Gastrocnemius medialis (tissue), 4 donors: ENCODE results near the gene PPP2R2B. TPM values are rescaled to one million over a fixed set of nuclear protein-coding genes. Genes with fewer than 3 reads are reported as not detected.

Experiments
- ATAC-seq, 2 donors: fragments of 150-250 bp; one replicate each; pipeline ENCODE4 v1.9.1; 2016
- DNase-seq, 2 donors: peaks; one replicate each; pipeline ENCODE4 v3.0.0-alpha.2; 2019
- H3K27ac ChIP-seq, 4 donors: fragments of 200-600 bp; sonication (generic); 1 replicate in 1 of 4; 2 replicates in 3 of 4; pipeline ENCODE4 v1.5.1; 2016 to 2018; ENCODE audit warnings: mild to moderate bottlenecking in 2 of 4, moderate library complexity in 1 of 4
- H3K27me3 ChIP-seq, 3 donors: fragments of 200-600 bp; sonication (generic) in 2 of 3; 1 replicate in 1 of 3; 2 replicates in 2 of 3; pipeline versions ENCODE4 v1.5.1 to v1.6.0; 2016 to 2019; ENCODE audit warnings: mild to moderate bottlenecking in 1 of 3, moderate library complexity in 1 of 3
- H3K36me3 ChIP-seq, 2 donors: fragments of 200-600 bp; sonication (generic) in 1 of 2; one replicate each; pipeline ENCODE4 v1.5.1; 2017 to 2018
- H3K4me1 ChIP-seq, 2 donors: fragments of 200-600 bp; sonication (generic) in 1 of 2; one replicate each; pipeline ENCODE4 v1.5.1; 2016 to 2017; ENCODE audit warnings: mild to moderate bottlenecking in 2 of 2
- H3K4me3 ChIP-seq, 4 donors: fragments of 200-600 bp; sonication (generic) in 3 of 4; 1 replicate in 1 of 4; 2 replicates in 3 of 4; pipeline ENCODE4 v1.5.1; 2016 to 2019; ENCODE audit warnings: mild to moderate bottlenecking in 2 of 4
- H3K9me3 ChIP-seq, 3 donors: fragments of 200-600 bp; sonication (generic) in 2 of 3; 1 replicate in 1 of 3; 2 replicates in 2 of 3; pipeline ENCODE4 v1.5.1; 2016 to 2019
- POLR2A ChIP-seq, 2 donors: fragments of 450-650 bp; IDR thresholded peaks; one replicate each; pipeline ENCODE4 v1.6.1; 2017; ENCODE audit warnings: antibody characterized with exemption in 2 of 2, mild to moderate bottlenecking in 2 of 2, moderate library complexity in 2 of 2
- in situ Hi-C, 4 donors: fragments of 200-750 bp; cut with MboI; loops; one replicate each; pipeline versions ENCODE4 v1.15.0 to v1.8.0; 2017; ENCODE audit warnings: low sequenced_read_pairs in 4 of 4
- intact Hi-C: fragments of 100-400 bp; cut with DNase I; formaldehyde crosslinking; loops from one replicate; pipeline ENCODE4 v1.15.1; 2023; ENCODE audit warnings: low total_unique reads
- total RNA-seq, 4 donors: library from RNA; depleted of rRNA; stranded (reverse); fragments of >200 nt; gene quantifications; one replicate each; pipeline versions ENCODE4 v1.1.0 to v1.2.3, GENCODE V29; 2016
- TF ChIP-seq, protein P1 (sequence below), 5 experiments: fragments of 450-650 bp in 3 of 5; fragments of 200-600 bp in 2 of 5; sonication (generic) in 2 of 5; IDR thresholded peaks in 4 of 5; conservative IDR thresholded peaks in 1 of 5; 1 replicate in 4 of 5; 2 replicates in 1 of 5; pipeline ENCODE4 v1.5.1; 2016 to 2019; ENCODE audit warnings: antibody characterized with exemption in 5 of 5, mild to moderate bottlenecking in 3 of 5, moderate library complexity in 3 of 5

Gene PPP2R2B
- total RNA-seq, 4 donors from 2014 or later: 0.04 to 0.76 (median 0.19) TPM; not detected in 1

DNA sequence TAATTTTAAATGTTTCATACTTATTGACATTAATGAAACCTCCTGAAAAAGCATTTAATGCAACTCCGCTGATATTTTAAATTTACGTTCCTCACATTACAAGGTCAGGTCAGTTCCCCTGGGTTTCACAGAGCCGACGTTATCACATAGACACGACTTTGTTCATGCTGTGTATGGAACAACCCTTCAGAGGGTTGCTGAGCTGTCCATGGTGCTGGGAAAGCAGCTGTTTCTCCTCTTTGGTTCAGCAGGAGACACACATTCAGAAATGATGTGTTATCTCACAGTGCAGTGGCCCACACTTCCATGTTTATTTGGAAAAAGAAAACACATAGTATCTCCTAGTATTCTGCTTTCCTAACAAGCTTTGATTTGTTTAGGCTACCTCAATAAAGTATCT lies 53.5 kb downstream of the PPP2R2B start:
- H3K4me3 ChIP-seq: no peak overlapping the region
- intact Hi-C loops (no loop called here), in situ Hi-C loops (no loop called here)
- no peak for DNase-seq
- no peak for ATAC-seq
- no peaks in the 10 kb centered on the region for H3K27me3 ChIP-seq
- H3K9me3 ChIP-seq: no peaks in the 10 kb centered on the region
- TF ChIP-seq POLR2A (IDR thresholded peaks at IDR 0.05): no peak
- TF ChIP-seq, protein P1, sequence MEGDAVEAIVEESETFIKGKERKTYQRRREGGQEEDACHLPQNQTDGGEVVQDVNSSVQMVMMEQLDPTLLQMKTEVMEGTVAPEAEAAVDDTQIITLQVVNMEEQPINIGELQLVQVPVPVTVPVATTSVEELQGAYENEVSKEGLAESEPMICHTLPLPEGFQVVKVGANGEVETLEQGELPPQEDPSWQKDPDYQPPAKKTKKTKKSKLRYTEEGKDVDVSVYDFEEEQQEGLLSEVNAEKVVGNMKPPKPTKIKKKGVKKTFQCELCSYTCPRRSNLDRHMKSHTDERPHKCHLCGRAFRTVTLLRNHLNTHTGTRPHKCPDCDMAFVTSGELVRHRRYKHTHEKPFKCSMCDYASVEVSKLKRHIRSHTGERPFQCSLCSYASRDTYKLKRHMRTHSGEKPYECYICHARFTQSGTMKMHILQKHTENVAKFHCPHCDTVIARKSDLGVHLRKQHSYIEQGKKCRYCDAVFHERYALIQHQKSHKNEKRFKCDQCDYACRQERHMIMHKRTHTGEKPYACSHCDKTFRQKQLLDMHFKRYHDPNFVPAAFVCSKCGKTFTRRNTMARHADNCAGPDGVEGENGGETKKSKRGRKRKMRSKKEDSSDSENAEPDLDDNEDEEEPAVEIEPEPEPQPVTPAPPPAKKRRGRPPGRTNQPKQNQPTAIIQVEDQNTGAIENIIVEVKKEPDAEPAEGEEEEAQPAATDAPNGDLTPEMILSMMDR (IDR thresholded peaks at IDR 0.05 in 4 of 5, conservative IDR thresholded peaks at IDR 0.05 in 1 of 5): no peak
- H3K27ac ChIP-seq: no peak overlapping the region
- peaks cover 0 to 6% of the 10 kb centered on the region in 2 donors for H3K4me1 ChIP-seq
- no peaks in the 10 kb centered on the region for H3K36me3 ChIP-seq

DNA sequence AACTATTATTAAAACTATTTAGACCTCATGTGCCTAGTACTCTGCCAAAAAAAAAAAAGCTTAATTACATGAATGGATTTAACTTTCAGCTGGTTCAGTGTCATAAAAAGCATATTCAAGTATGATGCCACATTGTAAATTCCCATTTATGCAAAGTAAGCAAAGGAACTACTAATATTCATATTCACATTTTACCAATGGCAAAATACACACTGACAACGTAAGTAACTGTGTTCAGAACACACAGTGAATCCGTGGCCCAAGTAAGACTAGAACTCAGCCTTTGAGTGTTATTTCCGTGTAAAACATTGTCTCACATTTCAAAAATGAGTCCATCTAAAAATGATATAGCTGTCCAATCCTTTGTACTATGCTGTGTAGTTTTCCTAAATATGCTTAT lies 56.8 kb downstream of the PPP2R2B start:
- DNase-seq (no peak), ATAC-seq (no peak)
- in situ Hi-C loops (no loop called here), intact Hi-C loops (no loop called here)
- Histone ChIP-seq H3K4me1 (no peaks in the 10 kb centered on the region), H3K36me3 (no peaks in the 10 kb centered on the region), H3K9me3 (no peaks in the 10 kb centered on the region), H3K27me3 (no peaks in the 10 kb centered on the region), H3K27ac (no peak overlapping the region), H3K4me3 (no peak overlapping the region)
- TF ChIP-seq, protein P1 (IDR thresholded peaks at IDR 0.05 in 4 of 5, conservative IDR thresholded peaks at IDR 0.05 in 1 of 5): no peak
- no peak for TF ChIP-seq POLR2A (IDR thresholded peaks at IDR 0.05)

DNA sequence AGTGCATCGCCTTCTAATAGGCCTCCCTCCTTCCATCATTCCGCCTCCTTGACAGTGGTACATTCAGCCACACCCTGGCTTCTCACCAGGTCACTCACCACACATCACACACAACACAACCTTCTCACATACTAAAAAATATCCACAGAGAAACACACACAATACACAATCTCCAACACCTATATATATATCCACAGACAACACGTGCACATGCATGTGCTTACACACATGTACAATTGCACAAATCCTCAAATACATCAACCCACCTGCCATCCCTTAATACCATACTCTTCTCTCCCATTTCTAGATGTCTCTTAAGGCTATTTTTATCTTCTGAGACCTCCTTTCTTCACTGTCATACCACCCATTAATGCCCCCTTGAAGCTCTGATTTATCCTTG lies 57.6 kb downstream of the PPP2R2B start:
- Histone ChIP-seq H3K27me3 (no peaks in the 10 kb centered on the region), H3K4me3 (no peak overlapping the region), H3K4me1 (no peaks in the 10 kb centered on the region), H3K9me3 (no peaks in the 10 kb centered on the region), H3K36me3 (no peaks in the 10 kb centered on the region), H3K27ac (no peak overlapping the region)
- no peak for ATAC-seq
- TF ChIP-seq POLR2A (IDR thresholded peaks at IDR 0.05): no peak
- TF ChIP-seq, protein P1 (IDR thresholded peaks at IDR 0.05 in 4 of 5, conservative IDR thresholded peaks at IDR 0.05 in 1 of 5): no peak
- intact Hi-C loops (no loop called here), in situ Hi-C loops (no loop called here)
- DNase-seq: no peak

- Histone ChIP-seq H3K27me3 (no peaks in the 10 kb centered on the region), H3K4me1 (no peaks in the 10 kb centered on the region), H3K36me3 (no peaks in the 10 kb centered on the region), H3K9me3 (no peaks in the 10 kb centered on the region), H3K4me3 (no peak overlapping the region), H3K27ac (no peak overlapping the region)
- intact Hi-C loops (no loop called here), in situ Hi-C loops (no loop called here)
- no peak for DNase-seq
- no peak for TF ChIP-seq POLR2A (IDR thresholded peaks at IDR 0.05)
- TF ChIP-seq, protein P1 (IDR thresholded peaks at IDR 0.05 in 4 of 5, conservative IDR thresholded peaks at IDR 0.05 in 1 of 5): no peak
- ATAC-seq: no peak
Measured at GRCh38 chr5:146818822-146819221, 59.7 kb downstream of the PPP2R2B start.

DNA sequence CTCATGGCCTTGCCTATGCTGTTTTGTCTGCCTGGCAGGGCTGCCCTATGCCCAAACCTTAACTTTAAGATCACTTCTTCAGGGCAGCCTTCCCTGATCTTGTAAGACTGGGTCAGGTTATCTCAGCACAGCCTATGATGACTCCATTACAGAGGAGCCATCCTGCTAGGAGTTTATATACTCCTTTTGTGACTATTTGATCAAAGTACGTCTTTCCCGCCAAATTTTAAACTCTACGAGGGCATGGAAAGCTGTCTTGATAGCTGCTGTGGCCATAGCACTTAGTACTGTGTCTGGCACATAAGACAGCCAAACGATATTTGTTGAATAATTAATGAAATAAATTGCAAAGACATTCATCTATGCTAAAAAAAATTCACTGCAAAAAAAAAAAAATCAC lies 60.6 kb downstream of the PPP2R2B start:
- in situ Hi-C loops (no loop called here), intact Hi-C loops (no loop called here)
- Histone ChIP-seq H3K36me3 (no peaks in the 10 kb centered on the region), H3K4me1 (no peaks in the 10 kb centered on the region), H3K27me3 (no peaks in the 10 kb centered on the region), H3K4me3 (no peak overlapping the region), H3K27ac (no peak overlapping the region), H3K9me3 (no peaks in the 10 kb centered on the region)
- ATAC-seq (no peak), DNase-seq (no peak)
- TF ChIP-seq, protein P1 (IDR thresholded peaks at IDR 0.05 in 4 of 5, conservative IDR thresholded peaks at IDR 0.05 in 1 of 5): no peak
- no peak for TF ChIP-seq POLR2A (IDR thresholded peaks at IDR 0.05)
